HCT116 (cell line): ENCODE data around the gene COQ10A. TPM values are rescaled to one million over a fixed set of nuclear protein-coding genes. Genes with fewer than 3 reads are reported as not detected.

ENCODE experiments used
- ATAC-seq: fragments of 200-7000 bp; cut with Tn5 transposase; 2 replicates; pipeline ENCODE4 v1.9.1; 2020; ENCODE audit warnings: mild to moderate bottlenecking, moderate library complexity
- BruUV-seq: library from RNA; stranded (reverse); fragments of 400-500 nt; replicated peaks from 2 replicates; lab custom pipeline; 2021; lab: Mats Ljungman, UMichigan
- CTCF ChIA-PET: fragments of 300-600 bp; sonication (Branson Sonifier 250); formaldehyde crosslinking; loops from one replicate; lab custom pipeline; 2021; ENCODE audit warnings: antibody characterized with exemption; lab: Charles Lee
- POLR2A ChIA-PET: fragments of 300-600, 350-600 bp; sonication (Branson Sonifier 250); formaldehyde crosslinking; loops from one replicate; lab custom pipeline; 2021; ENCODE audit warnings: antibody characterized with exemption; lab: Charles Lee
- RAD21 ChIA-PET, 2 experiments: fragments of 300-600 bp; sonication (Branson Sonifier 250); formaldehyde crosslinking; loops; one replicate each; lab custom pipeline; 2023; ENCODE audit warnings: low total read pairs in 2 of 2; ENCODE audit not compliant: uncharacterized antibody in 2 of 2, unreplicated experiment in 2 of 2, low non-redundant PET in 1 of 2; lab: Charles Lee
- DNase-seq: peaks from one replicate; pipeline ENCODE4 v3.0.0-alpha.2; 2010; ENCODE audit warnings: low read depth, low spot score
- H2AFZ ChIP-seq: fragments of 200-600 bp; shearing (Covaris generic), sonication (generic); 2 replicates; pipeline ENCODE4 v1.6.1; 2017; ENCODE audit warnings: low read depth, mixed run types, mixed read lengths, antibody characterized with exemption, low read length; ENCODE audit not compliant: poor library complexity, severe bottlenecking
- H3K27ac ChIP-seq: 2 replicates; pipeline ENCODE4 v1.5.1; 2012; ENCODE audit warnings: low read depth, low read length
- H3K27me3 ChIP-seq: fragments of 200-600 bp; sonication (generic); 2 replicates; pipeline ENCODE4 v1.6.1; 2016; ENCODE audit warnings: mixed run types, low read length, mixed read lengths; ENCODE audit not compliant: insufficient read depth
- H3K36me3 ChIP-seq, 2 experiments: fragments of 200-500 bp in 1 of 2; fragments of 200-600 bp in 1 of 2; sonication (Bioruptor generic) in 1 of 2; sonication (generic) in 1 of 2; 2 replicates each; pipeline versions ENCODE4 v1.5.1 to v1.6.1; 2014 to 2016; ENCODE audit warnings: low read length in 2 of 2, inconsistent platforms in 1 of 2, mixed read lengths in 1 of 2, mixed run types in 1 of 2; ENCODE audit not compliant: insufficient read depth in 2 of 2, control insufficient read depth in 1 of 2
- H3K4me1 ChIP-seq, 2 experiments: fragments of 200-600 bp in 1 of 2; sonication (generic) in 1 of 2; 2 replicates each; pipeline versions ENCODE4 v1.5.1 to v1.6.1; 2012 to 2017; ENCODE audit warnings: low read length in 2 of 2, inconsistent platforms in 1 of 2, mild to moderate bottlenecking in 1 of 2, mixed read lengths in 1 of 2, mixed run types in 1 of 2, moderate library complexity in 1 of 2; ENCODE audit not compliant: insufficient read depth in 2 of 2, control insufficient read depth in 1 of 2
- H3K4me2 ChIP-seq: fragments of 200-600 bp; sonication (generic); 2 replicates; pipeline ENCODE4 v1.6.1; 2017; ENCODE audit warnings: mixed run types, low read length, mixed read lengths
- H3K4me3 ChIP-seq, 2 experiments: fragments of 200-600 bp in 1 of 2; sonication (generic) in 1 of 2; replicated peaks in 1 of 2; 2 replicates each; pipeline ENCODE4 v1.5.1; 2011 to 2016; ENCODE audit warnings: low read length in 2 of 2, control low read depth in 1 of 2, low read depth in 1 of 2, mild to moderate bottlenecking in 1 of 2, mixed read lengths in 1 of 2, mixed run types in 1 of 2
- H3K79me2 ChIP-seq: fragments of 200-600 bp; sonication (generic); 2 replicates; pipeline ENCODE4 v1.6.1; 2017; ENCODE audit warnings: mild to moderate bottlenecking, mixed run types, low read length, moderate library complexity, mixed read lengths; ENCODE audit not compliant: insufficient read depth
- H3K9ac ChIP-seq: fragments of 200-600 bp; sonication (generic); 2 replicates; pipeline ENCODE4 v1.6.1; 2016; ENCODE audit warnings: low read length, mixed read lengths
- H3K9me2 ChIP-seq: fragments of 200-600 bp; sonication (generic), shearing (Covaris generic); 2 replicates; pipeline ENCODE4 v1.6.1; 2017; ENCODE audit warnings: mixed run types, mild to moderate bottlenecking, moderate library complexity; ENCODE audit not compliant: insufficient read depth
- H3K9me3 ChIP-seq, 2 experiments: fragments of 200-500 bp in 1 of 2; fragments of 200-600 bp in 1 of 2; sonication (Bioruptor generic) in 1 of 2; sonication (generic) in 1 of 2; 2 replicates each; pipeline ENCODE4 v1.6.1; 2014 to 2017; ENCODE audit warnings: low read length in 2 of 2, mixed read lengths in 2 of 2, inconsistent platforms in 1 of 2, low read depth in 1 of 2, mild to moderate bottlenecking in 1 of 2, mixed run types in 1 of 2, moderate library complexity in 1 of 2; ENCODE audit not compliant: control insufficient read depth in 1 of 2, insufficient read depth in 1 of 2
- H4K20me1 ChIP-seq: fragments of 200-600 bp; sonication (generic), shearing (Covaris generic); 2 replicates; pipeline ENCODE4 v1.6.1; 2017; ENCODE audit warnings: mixed run types, mild to moderate bottlenecking, moderate library complexity; ENCODE audit not compliant: insufficient read depth
- ATF3 ChIP-seq: IDR thresholded peaks from 2 replicates; pipeline ENCODE4 v1.6.1; 2012
- CBX3 ChIP-seq: IDR thresholded peaks from 2 replicates; pipeline ENCODE4 v1.6.1; 2012; ENCODE audit warnings: low read depth
- CEBPB ChIP-seq: IDR thresholded peaks from 2 replicates; pipeline ENCODE4 v1.6.1; 2012; ENCODE audit warnings: low read depth
- ELF1 ChIP-seq: IDR thresholded peaks from 2 replicates; pipeline ENCODE4 v1.6.1; 2012; ENCODE audit warnings: low read depth, borderline replicate concordance
- EZH2 ChIP-seq: fragments of 200-600 bp; sonication (generic); IDR thresholded peaks from 2 replicates; pipeline ENCODE4 v1.6.1; 2017; ENCODE audit warnings: antibody characterized with exemption, mixed run types
- EZH2phosphoT487 ChIP-seq: fragments of 200-600 bp; IDR thresholded peaks from 2 replicates; pipeline ENCODE4 v1.6.1; 2018; ENCODE audit warnings: antibody characterized with exemption, borderline replicate concordance
- FOSL1 ChIP-seq: IDR thresholded peaks from 2 replicates; pipeline ENCODE4 v1.6.1; 2012; ENCODE audit warnings: low read depth
- MAX ChIP-seq: IDR thresholded peaks from 2 replicates; pipeline ENCODE4 v1.6.1; 2012
- POLR2A ChIP-seq: IDR thresholded peaks from 2 replicates; pipeline ENCODE4 v1.7.0; 2011; ENCODE audit warnings: borderline replicate concordance; ENCODE audit not compliant: insufficient read depth, insufficient read length; ENCODE audit errors: extremely low read depth
- POLR2AphosphoS5 ChIP-seq: IDR thresholded peaks from 2 replicates; pipeline ENCODE4 v1.6.1; 2011; ENCODE audit warnings: mild to moderate bottlenecking, low read depth, low read length, moderate library complexity
- RAD21 ChIP-seq: IDR thresholded peaks from 2 replicates; pipeline ENCODE4 v1.6.1; 2012; ENCODE audit warnings: low read depth, mild to moderate bottlenecking
- SP1 ChIP-seq: IDR thresholded peaks from 2 replicates; pipeline ENCODE4 v1.6.1; 2012; ENCODE audit warnings: low read depth
- TCF7L2 ChIP-seq: IDR thresholded peaks from 2 replicates; pipeline ENCODE4 v1.7.0; 2011; ENCODE audit warnings: borderline replicate concordance, inconsistent platforms; ENCODE audit not compliant: insufficient read depth, insufficient read length; ENCODE audit errors: extremely low read depth
- ZBTB33 ChIP-seq: IDR thresholded peaks from 2 replicates; pipeline ENCODE4 v1.6.1; 2011; ENCODE audit warnings: mild to moderate bottlenecking, low read length, moderate library complexity; ENCODE audit not compliant: insufficient replicate concordance; ENCODE audit errors: extremely low read depth
- ZFX ChIP-seq: fragments of 450-650 bp; IDR thresholded peaks from 2 replicates; pipeline ENCODE4 v1.6.1; 2017
- ZNF274 ChIP-seq: fragments of 200-500 bp; sonication (Bioruptor generic); IDR thresholded peaks from 2 replicates; pipeline ENCODE4 v1.6.1; 2014; ENCODE audit warnings: mild to moderate bottlenecking, low read depth, low read length, inconsistent platforms
- intact Hi-C: fragments of 100-400 bp; cut with micrococcal nuclease; formaldehyde crosslinking; loops from 2 replicates; pipeline ENCODE4 v1.10.0; 2022
- total RNA-seq: library from RNA; stranded (reverse); gene quantifications from one replicate; pipeline ENCODE4 v1.2.1, GENCODE V29; 2021; ENCODE audit not compliant: unreplicated experiment
- TF ChIP-seq, protein P1 (sequence below): IDR thresholded peaks from 2 replicates; pipeline ENCODE4 v1.6.1; 2012; ENCODE audit warnings: low read depth

The COQ10A gene
- total RNA-seq, 1 experiment from 2014 or later, result 11.7 TPM

GRCh38 chr12:56315249-56315621 is 48.5 kb downstream of the COQ10A start:
- Histone ChIP-seq H3K4me3 (peak overlapping the region; percentile 95 to 99), H3K9me3 (no peaks in the 10 kb centered on the region), H2AFZ (no peak overlapping the region), H3K79me2 (peaks cover 23% of the 10 kb centered on the region), H4K20me1 (no peaks in the 10 kb centered on the region), H3K9ac (peak overlapping the region; percentile 97), H3K36me3 (peaks cover 7 to 13% of the 10 kb centered on the region in 2 experiments; a peak in 3 of 4 replicates), H3K9me2 (no peaks in the 10 kb centered on the region), H3K27me3 (no peaks in the 10 kb centered on the region), H3K4me2 (peak overlapping the region; percentile 95), H3K4me1 (peaks cover 6 to 16% of the 10 kb centered on the region in 2 experiments; a peak in 3 of 4 replicates), H3K27ac (peak overlapping the region; percentile 79)
- ChIA-PET CTCF (interaction anchor here (0.6 to 2.7 kb wide), 6 partner anchors 18 to 149 kb away, joined by 3 to 17 read pairs (median 5); partner anchors contain the start of genes PAN2 and STAT2), RAD21 (interaction anchor here in 1 of 2 experiments (0.9 kb wide), 1 partner anchor 45 kb away, joined by 3 read pairs; the partner anchor contains the start of gene STAT2), POLR2A (interaction anchor here (0.9 to 1.7 kb wide), 7 partner anchors 17 to 149 kb away, joined by 3 to 15 read pairs (median 4); partner anchors contain the start of genes PAN2, RNF41 and STAT2)
- intact Hi-C loops, result loop anchor here (5.0 kb wide), 1 partner anchor 147 kb away; no protein-coding TSS in a partner anchor
- TF ChIP-seq POLR2A (no peak), SP1 (no peak), FOSL1 (no peak), MAX (no peak), EZH2 (no peak), CEBPB (no peak), EZH2phosphoT487 (no peak), ZBTB33 (no peak), ZNF274 (no peak), ZFX (no peak), CBX3 (no peak), RAD21 (no peak), POLR2AphosphoS5 (no peak), ATF3 (no peak), ELF1 (no peak), TCF7L2 (no peak)
- TF ChIP-seq, protein P1, sequence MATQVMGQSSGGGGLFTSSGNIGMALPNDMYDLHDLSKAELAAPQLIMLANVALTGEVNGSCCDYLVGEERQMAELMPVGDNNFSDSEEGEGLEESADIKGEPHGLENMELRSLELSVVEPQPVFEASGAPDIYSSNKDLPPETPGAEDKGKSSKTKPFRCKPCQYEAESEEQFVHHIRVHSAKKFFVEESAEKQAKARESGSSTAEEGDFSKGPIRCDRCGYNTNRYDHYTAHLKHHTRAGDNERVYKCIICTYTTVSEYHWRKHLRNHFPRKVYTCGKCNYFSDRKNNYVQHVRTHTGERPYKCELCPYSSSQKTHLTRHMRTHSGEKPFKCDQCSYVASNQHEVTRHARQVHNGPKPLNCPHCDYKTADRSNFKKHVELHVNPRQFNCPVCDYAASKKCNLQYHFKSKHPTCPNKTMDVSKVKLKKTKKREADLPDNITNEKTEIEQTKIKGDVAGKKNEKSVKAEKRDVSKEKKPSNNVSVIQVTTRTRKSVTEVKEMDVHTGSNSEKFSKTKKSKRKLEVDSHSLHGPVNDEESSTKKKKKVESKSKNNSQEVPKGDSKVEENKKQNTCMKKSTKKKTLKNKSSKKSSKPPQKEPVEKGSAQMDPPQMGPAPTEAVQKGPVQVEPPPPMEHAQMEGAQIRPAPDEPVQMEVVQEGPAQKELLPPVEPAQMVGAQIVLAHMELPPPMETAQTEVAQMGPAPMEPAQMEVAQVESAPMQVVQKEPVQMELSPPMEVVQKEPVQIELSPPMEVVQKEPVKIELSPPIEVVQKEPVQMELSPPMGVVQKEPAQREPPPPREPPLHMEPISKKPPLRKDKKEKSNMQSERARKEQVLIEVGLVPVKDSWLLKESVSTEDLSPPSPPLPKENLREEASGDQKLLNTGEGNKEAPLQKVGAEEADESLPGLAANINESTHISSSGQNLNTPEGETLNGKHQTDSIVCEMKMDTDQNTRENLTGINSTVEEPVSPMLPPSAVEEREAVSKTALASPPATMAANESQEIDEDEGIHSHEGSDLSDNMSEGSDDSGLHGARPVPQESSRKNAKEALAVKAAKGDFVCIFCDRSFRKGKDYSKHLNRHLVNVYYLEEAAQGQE, result no peak
- BruUV-seq, result TSS peak; percentile 78
- ATAC-seq (peak; percentile 1), DNase-seq (no peak)
